Tibial nerve (tissue), 4 donors: ENCODE results near the gene CHTF18.

Experiments
- EP300 ChIP-seq, 2 donors: sonication (generic); formaldehyde crosslinking; IDR thresholded peaks; one replicate each; pipeline ENCODE4 v1.6.1; 2017; ENCODE audit warnings: antibody characterized with exemption in 2 of 2, mild to moderate bottlenecking in 1 of 2
- TF ChIP-seq, protein P1 (sequence below), 5 experiments: fragments of 200-600 bp in 3 of 5; fragments of 450-650 bp in 2 of 5; sonication (generic) in 3 of 5; IDR thresholded peaks; one replicate each; pipeline ENCODE4 v1.5.1; 2016 to 2019; ENCODE audit warnings: antibody characterized with exemption in 5 of 5, mild to moderate bottlenecking in 3 of 5, moderate library complexity in 2 of 5

GRCh38 chr16:833411-833810, 45.0 kb downstream of the CHTF18 start:
- TF ChIP-seq, protein P1, sequence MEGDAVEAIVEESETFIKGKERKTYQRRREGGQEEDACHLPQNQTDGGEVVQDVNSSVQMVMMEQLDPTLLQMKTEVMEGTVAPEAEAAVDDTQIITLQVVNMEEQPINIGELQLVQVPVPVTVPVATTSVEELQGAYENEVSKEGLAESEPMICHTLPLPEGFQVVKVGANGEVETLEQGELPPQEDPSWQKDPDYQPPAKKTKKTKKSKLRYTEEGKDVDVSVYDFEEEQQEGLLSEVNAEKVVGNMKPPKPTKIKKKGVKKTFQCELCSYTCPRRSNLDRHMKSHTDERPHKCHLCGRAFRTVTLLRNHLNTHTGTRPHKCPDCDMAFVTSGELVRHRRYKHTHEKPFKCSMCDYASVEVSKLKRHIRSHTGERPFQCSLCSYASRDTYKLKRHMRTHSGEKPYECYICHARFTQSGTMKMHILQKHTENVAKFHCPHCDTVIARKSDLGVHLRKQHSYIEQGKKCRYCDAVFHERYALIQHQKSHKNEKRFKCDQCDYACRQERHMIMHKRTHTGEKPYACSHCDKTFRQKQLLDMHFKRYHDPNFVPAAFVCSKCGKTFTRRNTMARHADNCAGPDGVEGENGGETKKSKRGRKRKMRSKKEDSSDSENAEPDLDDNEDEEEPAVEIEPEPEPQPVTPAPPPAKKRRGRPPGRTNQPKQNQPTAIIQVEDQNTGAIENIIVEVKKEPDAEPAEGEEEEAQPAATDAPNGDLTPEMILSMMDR (IDR thresholded peaks at IDR 0.05) = no peak
- no peak for TF ChIP-seq EP300 (IDR thresholded peaks at IDR 0.05)
